ENCODE results near the gene EPN2. TPM values are rescaled to one million over a fixed set of nuclear protein-coding genes. Genes with fewer than 3 reads are reported as not detected.

Gene EPN2
- total and polyA plus RNA-seq, 2 experiments from 2014 or later, result 34.0 to 149 TPM

DNA sequence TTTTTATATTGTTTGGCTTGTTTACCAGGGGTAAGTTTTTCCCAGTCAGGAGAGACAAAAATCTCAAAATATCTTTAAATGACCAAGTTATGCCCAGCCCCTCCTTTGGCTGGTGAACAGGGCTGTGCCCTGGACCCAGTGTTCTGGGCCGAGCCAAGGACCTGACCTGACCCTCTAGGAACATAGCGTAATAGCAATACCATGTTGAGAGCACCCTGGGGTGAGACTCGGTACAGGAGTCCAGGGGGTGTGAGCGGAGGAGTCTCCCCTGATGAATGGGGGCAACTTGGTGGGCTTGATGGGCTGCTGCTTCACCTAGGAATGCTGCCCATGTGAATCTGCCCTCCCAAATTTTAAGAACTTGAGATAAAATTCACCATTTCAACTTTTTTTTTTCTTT is 77.9 kb downstream of the EPN2 start:
- no peak overlapping the region for H3K27ac ChIP-seq (ENCODE audit: low read depth)
- H3K36me3 Mint-ChIP-seq (ENCODE audit: low read depth), result peaks cover 35% of the 10 kb centered on the region

More for the DNA sequence above, 77.9 kb downstream of the EPN2 start:
- H3K27me3 ChIP-seq (ENCODE audit: insufficient read depth), result no peaks in the 10 kb centered on the region
- DNase-seq (ENCODE audit: low spot score) (no peak), ATAC-seq (no peak)
- TF ChIP-seq NANOG (IDR thresholded peaks at IDR 0.05; ENCODE audit: borderline replicate concordance) (no peak), REST (IDR thresholded peaks at IDR 0.05; ENCODE audit: unreplicated experiment) (no peak), ETS1 (IDR thresholded peaks at IDR 0.05) (no peak), ZNF331 (CRISPR knock-in tag; IDR thresholded peaks at IDR 0.05; ENCODE audit: low read depth) (no peak), STAT1 (IDR thresholded peaks at IDR 0.05; ENCODE audit: unreplicated experiment) (no peak), JUNB (IDR thresholded peaks at IDR 0.05; ENCODE audit: unreplicated experiment) (no peak), POLR2AphosphoS5 (IDR thresholded peaks at IDR 0.05; ENCODE audit: low read depth) (no peak), CREB1 (CRISPR knock-in tag; IDR thresholded peaks at IDR 0.05; ENCODE audit: low read depth) (no peak), ZNF114 (CRISPR knock-in tag; IDR thresholded peaks at IDR 0.05) (no peak), CTCF (conservative IDR thresholded peaks at IDR 0.05; ENCODE audit: low read depth in 2 of 2) (no peak), EZH2 (IDR thresholded peaks at IDR 0.05; ENCODE audit: low read depth, unreplicated experiment) (no peak), EZH2phosphoT487 (IDR thresholded peaks at IDR 0.05; ENCODE audit: unreplicated experiment) (no peak)
- TF ChIP-seq, protein P1, sequence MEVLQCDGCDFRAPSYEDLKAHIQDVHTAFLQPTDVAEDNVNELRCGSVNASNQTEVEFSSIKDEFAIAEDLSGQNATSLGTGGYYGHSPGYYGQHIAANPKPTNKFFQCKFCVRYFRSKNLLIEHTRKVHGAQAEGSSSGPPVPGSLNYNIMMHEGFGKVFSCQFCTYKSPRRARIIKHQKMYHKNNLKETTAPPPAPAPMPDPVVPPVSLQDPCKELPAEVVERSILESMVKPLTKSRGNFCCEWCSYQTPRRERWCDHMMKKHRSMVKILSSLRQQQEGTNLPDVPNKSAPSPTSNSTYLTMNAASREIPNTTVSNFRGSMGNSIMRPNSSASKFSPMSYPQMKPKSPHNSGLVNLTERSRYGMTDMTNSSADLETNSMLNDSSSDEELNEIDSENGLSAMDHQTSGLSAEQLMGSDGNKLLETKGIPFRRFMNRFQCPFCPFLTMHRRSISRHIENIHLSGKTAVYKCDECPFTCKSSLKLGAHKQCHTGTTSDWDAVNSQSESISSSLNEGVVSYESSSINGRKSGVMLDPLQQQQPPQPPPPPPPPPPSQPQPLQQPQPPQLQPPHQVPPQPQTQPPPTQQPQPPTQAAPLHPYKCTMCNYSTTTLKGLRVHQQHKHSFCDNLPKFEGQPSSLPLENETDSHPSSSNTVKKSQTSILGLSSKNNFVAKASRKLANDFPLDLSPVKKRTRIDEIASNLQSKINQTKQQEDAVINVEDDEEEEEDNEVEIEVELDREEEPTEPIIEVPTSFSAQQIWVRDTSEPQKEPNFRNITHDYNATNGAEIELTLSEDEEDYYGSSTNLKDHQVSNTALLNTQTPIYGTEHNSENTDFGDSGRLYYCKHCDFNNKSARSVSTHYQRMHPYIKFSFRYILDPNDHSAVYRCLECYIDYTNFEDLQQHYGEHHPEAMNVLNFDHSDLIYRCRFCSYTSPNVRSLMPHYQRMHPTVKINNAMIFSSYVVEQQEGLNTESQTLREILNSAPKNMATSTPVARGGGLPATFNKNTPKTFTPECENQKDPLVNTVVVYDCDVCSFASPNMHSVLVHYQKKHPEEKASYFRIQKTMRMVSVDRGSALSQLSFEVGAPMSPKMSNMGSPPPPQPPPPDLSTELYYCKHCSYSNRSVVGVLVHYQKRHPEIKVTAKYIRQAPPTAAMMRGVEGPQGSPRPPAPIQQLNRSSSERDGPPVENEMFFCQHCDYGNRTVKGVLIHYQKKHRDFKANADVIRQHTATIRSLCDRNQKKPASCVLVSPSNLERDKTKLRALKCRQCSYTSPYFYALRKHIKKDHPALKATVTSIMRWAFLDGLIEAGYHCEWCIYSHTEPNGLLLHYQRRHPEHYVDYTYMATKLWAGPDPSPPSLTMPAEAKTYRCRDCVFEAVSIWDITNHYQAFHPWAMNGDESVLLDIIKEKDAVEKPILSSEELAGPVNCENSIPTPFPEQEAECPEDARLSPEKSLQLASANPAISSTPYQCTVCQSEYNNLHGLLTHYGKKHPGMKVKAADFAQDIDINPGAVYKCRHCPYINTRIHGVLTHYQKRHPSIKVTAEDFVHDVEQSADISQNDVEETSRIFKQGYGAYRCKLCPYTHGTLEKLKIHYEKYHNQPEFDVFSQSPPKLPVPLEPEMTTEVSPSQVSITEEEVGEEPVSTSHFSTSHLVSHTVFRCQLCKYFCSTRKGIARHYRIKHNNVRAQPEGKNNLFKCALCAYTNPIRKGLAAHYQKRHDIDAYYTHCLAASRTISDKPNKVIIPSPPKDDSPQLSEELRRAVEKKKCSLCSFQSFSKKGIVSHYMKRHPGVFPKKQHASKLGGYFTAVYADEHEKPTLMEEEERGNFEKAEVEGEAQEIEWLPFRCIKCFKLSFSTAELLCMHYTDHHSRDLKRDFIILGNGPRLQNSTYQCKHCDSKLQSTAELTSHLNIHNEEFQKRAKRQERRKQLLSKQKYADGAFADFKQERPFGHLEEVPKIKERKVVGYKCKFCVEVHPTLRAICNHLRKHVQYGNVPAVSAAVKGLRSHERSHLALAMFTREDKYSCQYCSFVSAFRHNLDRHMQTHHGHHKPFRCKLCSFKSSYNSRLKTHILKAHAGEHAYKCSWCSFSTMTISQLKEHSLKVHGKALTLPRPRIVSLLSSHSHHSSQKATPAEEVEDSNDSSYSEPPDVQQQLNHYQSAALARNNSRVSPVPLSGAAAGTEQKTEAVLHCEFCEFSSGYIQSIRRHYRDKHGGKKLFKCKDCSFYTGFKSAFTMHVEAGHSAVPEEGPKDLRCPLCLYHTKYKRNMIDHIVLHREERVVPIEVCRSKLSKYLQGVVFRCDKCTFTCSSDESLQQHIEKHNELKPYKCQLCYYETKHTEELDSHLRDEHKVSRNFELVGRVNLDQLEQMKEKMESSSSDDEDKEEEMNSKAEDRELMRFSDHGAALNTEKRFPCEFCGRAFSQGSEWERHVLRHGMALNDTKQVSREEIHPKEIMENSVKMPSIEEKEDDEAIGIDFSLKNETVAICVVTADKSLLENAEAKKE (CRISPR knock-in tag; IDR thresholded peaks at IDR 0.05), result no peak
- peaks cover 24% of the 10 kb centered on the region for H3K4me1 Mint-ChIP-seq
- H2AFZ ChIP-seq, result no peak overlapping the region
- H3K27me3 Mint-ChIP-seq (ENCODE audit: insufficient read depth, low read depth, poor library complexity), result peaks cover 9% of the 10 kb centered on the region
- no peaks in the 10 kb centered on the region for H3K79me2 ChIP-seq (replicated peaks; ENCODE audit: insufficient read depth)
- H3K4me3 Mint-ChIP-seq, result no peak overlapping the region
- no peaks in the 10 kb centered on the region; the same call in 1 of the 2 replicates for H4K20me1 ChIP-seq (replicated peaks; ENCODE audit: insufficient read depth)
- H3K4me2 ChIP-seq, result no peak overlapping the region
- H3K9me2 ChIP-seq (ENCODE audit: insufficient read depth), result no peaks in the 10 kb centered on the region
- H3K9me3 Mint-ChIP-seq, result no peaks in the 10 kb centered on the region; the same call in 2 of the 3 replicates
- 0 out of 2 replicates have a peak, but pooled peaks cover 3% of the 10 kb centered on the region for H3K36me3 ChIP-seq (ENCODE audit: insufficient read depth)
- H3K4me1 ChIP-seq (ENCODE audit: insufficient read depth), result peaks cover 20% of the 10 kb centered on the region
- H3K27ac Mint-ChIP-seq, result no peak overlapping the region
- no peak overlapping the region for H3K4me3 ChIP-seq
- 0 out of 2 replicates have a peak, but pooled peaks cover 2% of the 10 kb centered on the region for H3F3A ChIP-seq (replicated peaks; ENCODE audit: low read depth)
